Right forelimb (tissue), 1 donor: ENCODE data around the gene JAM2.

Source experiments
- DNase-seq: peaks from one replicate; pipeline ENCODE4 v3.0.0-alpha.2; 2018

The JAM2 gene

DNA sequence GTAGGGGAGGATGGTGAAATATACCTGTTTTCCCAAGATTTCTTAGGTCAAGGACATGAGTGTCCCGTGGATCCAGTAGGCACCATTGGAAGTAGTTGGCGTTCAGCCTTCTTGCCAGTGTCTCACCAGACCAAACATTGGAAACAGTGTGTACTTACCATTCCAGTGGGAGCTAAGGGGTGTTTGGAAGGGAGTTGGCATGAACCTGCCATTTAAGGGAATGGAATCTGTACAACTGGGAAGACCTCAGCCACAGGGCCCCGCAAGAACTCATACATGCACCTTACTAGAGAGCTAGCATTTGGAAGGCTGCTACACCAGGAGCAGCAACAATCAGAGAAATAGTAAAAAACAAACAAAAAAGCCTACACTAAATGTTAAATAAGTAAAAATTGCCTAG lies 82.9 kb downstream of the JAM2 start:
- DNase-seq = no peak

DNA sequence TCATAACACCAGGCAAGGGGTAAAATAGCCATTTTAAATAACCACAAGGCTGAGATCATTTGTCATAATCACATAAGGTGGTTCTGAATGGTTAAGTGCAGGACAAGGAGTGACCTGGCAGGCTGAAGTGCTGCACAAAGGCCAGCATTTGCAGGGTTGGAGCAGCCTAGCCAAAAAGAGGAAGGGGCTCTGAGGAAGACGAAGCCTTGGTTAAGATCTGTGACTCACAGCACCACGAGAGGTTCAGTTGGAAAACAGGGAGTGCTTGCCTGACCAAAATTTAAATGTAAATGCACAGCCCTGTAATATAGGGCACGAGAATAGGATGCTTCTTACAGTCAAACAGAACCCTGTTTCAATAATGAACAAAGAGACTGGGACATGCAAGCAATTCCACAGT lies 83.6 kb downstream of the JAM2 start:
- no peak for DNase-seq

DNA sequence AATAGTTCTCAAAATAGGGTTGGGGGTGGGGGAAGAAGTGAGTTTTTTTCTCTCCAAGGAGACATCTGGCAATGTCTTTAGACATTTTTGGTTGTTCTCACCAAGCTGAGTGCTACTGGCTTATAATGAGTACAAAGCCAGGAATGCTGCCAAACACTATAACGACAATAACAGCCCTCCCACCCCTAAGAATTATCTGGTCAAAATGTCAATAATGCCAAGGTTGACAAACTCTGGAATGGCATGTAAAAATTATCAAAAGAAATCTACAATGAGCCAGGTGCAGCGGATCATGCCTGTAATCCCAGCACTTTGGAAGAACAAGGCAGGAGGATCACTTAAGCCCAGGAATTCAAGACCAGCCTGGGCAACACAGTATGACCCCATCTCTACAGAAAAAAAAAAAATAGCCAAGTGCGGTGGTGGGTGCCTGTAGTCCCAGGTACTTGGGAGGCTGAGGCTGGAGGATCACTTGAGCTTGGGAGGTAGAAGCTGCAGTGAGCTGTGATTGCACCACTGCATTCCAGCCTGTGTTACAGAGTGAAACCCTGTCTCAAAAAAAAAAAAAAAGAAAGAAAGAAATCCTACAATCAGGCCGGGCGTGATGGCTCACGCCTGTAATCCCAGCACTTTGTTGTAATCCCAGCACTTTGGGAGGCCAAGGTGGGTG lies 93.2 kb downstream of the JAM2 start:
- no peak for DNase-seq

DNA sequence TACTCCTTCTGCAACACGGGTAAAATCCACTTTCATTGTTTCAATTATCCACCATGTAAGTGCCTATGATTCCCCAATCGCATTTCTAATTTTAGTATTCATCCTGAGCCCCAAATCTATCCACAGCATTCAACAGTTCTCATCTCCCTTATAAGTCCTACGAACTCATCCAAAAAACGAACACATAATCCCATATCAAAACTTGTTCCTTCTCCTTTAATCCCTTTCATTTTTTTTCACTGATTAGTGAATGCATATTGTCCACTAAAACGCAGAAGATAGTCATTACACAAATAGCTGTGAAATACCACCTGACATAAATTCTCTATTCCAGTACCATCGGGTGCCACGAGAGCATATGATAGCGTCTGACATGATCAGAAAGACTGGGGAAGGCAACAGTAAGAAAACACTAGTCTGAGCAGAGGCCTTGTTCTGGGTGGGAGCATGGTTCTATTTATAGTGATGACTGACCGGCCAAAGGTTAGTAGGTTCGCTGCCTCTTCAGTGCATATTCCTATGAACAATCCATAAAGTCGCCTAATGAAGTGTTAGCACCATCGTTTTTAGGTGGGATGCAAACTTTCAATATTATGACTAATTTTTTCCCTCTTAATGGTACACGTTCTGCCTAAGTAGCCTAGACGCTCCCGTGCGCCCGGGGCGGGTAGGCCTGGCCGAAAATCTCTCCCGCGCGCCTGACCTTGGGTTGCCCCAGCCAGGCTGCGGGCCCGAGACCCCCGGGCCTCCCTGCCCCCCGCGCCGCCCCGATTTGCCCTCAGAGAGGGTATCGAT lies 95.0 kb downstream of the JAM2 start:
- DNase-seq = no peak

DNA sequence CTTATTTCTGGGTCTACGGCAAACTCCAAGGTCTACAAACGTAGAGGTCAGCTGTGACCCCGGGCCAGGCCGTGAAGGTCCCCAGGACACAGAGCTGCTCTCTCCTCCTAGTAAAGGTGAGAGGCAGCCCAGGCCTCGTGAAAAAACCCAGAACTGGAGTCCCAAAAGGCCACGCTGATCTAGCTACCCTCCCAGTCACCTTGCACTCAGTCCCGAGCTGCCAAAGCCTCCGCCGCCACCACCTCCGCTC lies 95.5 kb downstream of the JAM2 start:
- DNase-seq = no peak

DNA sequence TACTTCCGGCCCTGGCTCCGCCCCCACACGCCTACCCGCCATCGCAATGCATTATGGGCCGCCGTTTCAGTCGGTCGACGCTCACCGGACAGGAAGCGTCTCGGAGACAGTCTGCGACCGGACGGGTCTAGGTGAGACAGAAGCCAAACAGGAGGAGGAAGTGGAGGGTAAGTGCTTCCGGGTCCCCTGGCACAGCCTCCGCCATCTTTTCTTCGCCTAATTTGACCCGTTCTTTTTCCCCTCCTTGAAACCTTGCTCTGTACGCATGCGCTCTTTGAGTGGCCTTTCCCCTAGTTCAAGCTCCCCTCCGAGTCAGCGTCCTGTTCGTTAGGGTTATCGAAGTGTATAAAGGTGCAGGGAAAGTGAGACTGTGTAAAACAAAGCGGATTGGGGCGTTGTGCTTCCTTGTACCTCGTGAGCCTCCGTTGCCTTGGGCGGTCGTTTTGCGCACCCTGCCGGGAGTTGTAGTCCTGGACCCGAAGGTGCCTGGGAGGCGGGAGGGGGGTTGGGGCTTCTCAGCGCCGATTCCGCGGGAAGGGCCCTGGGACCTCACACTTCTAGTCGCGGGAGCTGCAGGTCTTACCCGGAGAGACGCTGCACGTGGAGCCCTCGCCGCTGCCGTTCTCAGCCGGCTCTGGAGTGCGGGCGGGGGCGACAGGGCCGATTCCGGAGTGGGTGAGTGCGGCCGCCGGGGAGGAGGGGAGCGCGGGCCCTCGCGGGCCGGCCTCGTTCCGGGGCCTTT lies 96.0 kb downstream of the JAM2 start, which contains the start of the genes ATP5PF and GABPA:
Gene ATP5PF (minus strand): TSS at position 1 of the 742 bp plus-strand sequence. CDS start 5,110 bp downstream, outside the sequence.
Gene GABPA (plus strand): TSS at position 69 of the 742 bp plus-strand sequence. CDS start 6,627 bp downstream, outside the sequence.
- peak; percentile 96 for DNase-seq

DNA sequence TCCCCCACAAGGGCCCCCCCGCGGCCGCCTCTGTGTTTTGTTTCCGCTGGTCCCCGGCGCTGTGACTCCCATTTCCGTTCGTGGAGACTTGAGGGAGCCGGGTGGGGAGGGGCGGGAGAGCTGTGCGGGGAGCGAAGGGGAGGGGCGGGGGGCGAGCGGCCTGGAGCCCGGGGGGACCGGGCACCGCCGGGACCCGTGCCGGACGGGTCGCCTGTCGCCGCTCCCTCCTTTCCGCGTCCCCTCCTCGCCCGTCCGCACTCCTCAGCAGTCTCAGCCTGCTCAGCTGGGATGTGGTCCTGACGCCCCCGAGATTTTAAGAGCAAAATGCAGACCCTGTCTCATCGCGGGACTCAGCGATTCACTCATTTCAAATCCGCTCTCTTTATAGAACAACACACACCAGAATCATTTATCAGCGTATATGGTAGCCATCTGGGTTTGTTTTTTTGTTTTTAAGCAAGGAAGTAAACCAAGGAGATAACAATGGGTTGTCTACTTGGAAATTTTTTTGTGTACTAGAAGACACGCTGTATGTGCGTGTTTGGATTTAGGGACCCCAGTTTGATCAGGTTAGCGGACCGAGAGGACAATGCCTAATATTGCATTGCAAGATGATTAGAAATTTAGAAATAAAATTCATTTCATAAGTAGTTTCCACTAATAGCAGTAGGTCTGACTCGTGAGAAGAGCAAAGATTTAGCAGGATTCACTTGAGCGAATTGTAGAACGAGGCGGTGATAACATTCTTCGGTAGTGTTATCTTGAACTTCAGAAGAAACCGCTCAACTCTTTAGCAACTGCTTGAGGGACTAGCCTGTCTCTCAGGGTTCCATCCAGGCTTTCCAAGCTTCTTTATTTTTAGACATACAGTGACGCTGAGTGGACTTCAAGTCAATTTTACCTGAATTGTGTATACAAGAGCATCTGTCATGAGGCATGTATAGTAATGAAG lies 96.9 kb downstream of the JAM2 start:
- DNase-seq = peak; percentile 92

DNA sequence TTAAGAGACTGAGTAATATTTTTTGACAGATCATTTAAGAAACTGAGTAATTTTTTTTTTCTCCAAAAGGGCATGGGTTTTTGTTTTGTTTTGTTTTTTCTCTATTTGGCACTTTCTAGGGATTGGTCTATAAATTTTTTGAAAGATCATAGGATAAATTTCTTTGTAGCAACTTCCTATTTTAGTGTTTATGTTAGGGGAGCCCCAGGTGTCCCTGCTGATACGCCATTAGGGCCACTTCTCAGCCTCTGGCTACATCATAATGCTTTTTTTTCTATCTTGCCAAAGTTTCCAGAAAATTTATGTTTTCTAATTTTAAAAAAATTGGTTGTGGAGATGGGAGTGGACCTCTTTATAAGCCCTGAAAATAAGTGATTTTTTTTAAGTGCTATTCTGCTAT lies 98.4 kb downstream of the JAM2 start:
- no peak for DNase-seq

DNA sequence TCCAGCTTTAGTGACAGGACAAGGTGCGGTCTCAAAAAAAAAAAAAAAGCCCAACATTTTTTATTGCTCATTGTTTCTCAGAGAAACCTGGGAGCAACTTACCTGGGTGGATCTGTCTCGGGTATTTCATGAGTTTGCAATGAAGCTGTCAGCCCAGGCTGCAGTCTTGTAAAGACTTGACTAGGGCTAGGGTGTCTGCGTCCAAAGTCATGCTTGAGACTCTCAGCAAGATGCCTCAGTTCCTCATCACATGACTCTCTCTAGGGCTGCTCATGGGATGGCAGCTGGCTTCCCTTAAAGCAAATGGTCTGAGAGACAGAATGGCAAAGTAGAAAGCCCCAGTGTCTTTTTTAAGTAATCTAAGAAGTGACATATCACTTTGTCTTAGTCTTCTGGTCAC lies 103.8 kb downstream of the JAM2 start:
- DNase-seq = no peak

DNA sequence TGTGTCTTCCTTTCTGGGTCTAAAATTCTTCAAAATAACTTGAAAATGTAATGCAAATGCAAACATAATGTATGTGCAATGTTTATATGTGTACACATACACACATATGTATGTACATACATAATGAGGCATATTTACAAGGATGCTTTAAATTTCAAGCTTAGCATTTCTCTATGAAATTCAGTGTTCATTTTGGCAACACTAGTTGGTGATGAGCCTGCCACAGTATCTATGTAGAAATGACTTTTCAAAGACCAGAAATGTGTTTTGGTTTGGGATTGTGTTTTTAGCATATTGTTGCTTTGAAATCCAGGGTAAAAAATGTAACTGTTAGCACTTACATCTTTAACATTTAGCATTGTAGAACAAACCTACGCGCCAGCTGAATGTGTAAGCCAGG lies 105.8 kb downstream of the JAM2 start:
- DNase-seq = no peak

DNA sequence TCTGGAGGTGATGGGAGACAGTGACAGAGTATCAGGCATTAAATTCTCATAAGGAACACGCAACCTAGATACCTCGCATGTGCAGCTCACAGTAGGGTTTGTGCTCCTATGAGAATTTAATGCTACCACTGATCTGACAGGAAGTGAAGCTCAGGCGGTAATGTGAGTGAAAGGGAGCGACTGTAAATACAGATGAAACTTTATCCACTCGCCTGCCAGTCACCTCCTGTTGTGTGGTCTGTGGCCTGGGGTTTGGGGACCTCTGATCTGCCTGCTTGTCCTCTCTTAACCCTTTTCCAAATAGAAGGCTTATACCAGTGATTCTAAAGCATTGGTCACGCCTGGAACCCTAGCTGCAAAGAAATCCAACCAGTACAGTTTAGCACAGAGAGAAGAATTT lies 111.0 kb downstream of the JAM2 start:
- no peak for DNase-seq

DNA sequence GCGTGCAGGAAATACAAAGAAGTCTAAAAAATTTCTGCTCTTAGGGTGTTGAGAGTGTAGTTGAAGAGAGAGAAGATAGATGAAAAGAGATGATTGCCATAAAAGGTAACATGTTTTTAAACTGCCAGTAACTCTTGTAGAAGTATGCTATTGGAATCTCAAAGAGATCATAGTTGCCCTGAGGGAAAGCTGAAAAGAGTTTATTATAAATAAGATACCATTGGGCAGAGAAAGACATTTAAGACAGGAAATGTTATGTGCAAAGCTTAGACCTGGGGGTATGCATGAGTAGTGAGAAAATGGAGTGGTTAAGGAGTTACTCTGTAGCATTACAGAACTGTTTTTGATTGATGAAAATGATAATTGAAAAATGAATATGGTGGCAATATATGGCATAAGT lies 113.4 kb downstream of the JAM2 start:
- no peak for DNase-seq

DNA sequence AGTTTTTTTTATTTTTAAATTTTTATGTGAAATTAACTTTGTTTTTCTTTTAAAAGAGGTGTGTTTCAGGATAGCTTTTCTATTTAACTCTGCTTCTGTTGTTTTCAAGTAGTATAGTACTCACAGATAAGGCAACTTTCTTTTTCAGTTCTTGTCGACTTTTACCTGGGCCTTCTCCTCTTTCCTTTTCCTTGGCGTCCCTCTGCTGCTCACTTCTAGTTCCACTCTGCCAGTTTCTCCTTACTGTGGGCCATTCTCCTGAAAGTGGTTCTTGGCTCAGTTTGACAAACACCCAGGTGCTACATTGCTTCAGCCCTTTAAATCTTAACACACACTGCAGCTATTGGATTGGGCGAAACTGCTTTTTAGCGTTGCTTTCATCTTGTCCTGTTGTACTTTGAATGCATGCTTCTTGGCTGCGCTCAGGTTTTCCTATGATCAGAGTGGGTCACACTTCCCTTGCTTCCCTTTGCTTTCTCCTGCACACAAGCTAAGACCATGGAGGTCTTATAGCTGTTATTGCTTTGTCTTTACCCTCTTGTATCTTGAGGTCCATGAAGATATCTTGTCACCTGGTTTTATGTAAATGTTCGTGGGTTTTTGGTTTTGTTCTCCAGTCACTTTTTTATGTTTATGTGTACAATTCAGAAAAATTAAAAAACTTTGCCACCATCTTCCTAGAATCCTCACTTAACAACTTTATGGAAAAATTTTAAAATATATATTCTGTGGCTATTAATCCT lies 117.3 kb downstream of the JAM2 start:
- DNase-seq = no peak

DNA sequence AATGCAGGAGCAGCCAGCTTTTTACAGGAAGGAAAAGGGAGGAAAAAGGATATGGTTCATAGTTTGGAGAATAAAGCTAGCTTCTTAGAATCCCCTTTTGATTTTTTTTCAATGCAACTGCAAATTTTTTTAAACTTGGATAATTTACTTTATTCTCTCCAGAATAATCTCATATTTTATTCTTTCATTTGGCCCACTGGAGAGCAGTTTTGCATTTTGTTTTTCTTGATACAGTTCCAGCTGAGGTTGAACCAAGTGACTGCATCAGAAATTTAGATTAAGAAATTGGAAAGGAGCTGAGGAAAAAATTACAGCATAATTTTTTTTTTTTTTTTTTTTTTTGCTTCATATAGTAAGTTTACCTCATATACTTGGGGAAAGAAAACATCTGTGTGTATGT lies 118.5 kb downstream of the JAM2 start:
- no peak for DNase-seq

DNA sequence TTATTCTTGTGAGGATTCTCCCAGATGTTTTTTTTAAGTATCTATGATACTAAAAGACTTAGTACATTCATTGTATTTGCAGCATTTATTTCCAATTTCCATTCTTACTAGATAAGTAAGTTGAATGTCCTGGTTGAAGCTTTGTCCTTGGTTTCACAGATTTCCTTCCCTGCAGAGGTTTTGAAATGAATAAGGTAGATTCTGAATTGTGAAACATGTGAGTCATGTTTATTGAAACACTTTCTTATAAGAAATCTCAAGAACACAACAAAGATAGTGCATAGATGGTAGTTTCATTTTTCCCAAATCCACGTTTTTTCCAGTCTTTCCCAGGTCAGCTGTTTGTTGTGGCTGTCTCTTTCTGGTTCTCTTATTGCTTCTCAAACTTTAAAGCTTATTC lies 120.5 kb downstream of the JAM2 start:
- DNase-seq = no peak

DNA sequence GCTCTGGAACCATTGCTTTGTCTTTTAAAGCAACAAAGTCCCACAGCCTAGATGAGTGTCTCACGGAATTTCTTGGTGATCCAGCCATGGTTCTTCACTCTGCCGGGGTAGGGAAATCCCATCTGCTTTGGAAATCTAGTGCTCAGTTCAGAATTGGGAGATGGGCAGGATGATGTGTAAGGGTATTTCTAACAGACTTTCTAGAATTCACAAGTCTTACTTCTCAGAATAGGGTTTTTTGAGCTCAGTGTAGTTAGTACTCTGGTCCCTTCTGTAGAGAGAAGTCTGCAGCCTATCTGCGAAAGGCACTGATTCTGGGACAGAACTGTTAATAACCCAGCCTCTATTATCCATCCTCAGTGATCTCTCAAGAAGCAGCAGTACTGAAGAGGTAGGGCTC lies 121.0 kb downstream of the JAM2 start:
- DNase-seq = no peak

DNA sequence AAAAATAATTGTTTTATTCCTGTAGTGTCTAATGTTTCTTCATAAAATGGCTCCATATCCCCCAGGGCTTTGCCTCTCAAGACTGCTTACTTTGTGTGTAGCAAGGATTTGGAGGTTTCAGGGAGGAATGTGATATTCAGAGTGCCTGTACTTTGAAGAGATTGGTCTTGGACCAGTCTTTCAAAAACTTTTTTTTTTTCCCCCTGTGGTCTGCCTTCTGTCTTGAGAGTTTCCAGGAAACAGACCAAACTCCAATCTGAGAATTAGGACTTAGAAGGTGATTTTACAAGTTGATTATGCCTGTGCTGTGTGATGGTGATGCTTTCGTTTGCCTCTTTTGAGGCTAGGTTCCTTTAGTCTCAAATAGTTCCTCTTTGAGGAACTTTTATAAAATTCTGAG lies 121.6 kb downstream of the JAM2 start:
- DNase-seq = no peak

DNA sequence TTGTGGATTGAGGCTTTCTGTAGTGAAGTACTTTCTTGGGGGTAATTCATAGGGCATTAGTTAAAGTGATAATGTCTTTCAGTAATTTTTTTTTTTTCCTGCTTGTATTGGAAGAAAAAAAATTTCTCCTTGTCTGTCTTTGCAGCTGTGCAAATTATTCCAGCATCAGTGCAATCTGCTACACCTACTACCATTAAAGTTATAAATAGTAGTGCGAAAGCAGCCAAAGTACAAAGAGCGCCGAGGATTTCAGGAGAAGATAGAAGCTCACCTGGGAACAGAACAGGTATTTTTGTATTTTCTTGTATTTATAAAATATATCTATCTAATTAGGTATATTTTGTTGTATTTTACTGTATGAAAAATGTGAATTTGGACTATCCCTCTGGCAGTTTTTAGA lies 125.0 kb downstream of the JAM2 start:
- DNase-seq = no peak
